Inflammatory macrophage treated with lipopolysaccharide for 1 hour (primary cell): ENCODE measurements around the gene SMIM14.
A peak's percentile ranks its signal among the peaks of the same experiment; 100 is the strongest.
"Not testable (repeated sequence)": the region's sequence is repeated elsewhere in the genome, so short reads cannot be mapped to it uniquely, and the experiment has no call there.

Source experiments
- DNase-seq, 2 donors: peaks; one replicate each; pipeline ENCODE4 v3.0.0-alpha.2; 2020 to 2022

The SMIM14 gene

GRCh38 chr4:39642885-39643552, 4.4 kb upstream of the SMIM14 start:
- no peak for DNase-seq

GRCh38 chr4:39641451-39641850, 2.8 kb upstream of the SMIM14 start:
- DNase-seq: no peak

- DNase-seq: peak; percentile 34 to 47
Observed at GRCh38 chr4:39637586-39638353, 895 bp downstream of the SMIM14 start.

GRCh38 chr4:39637221-39637585, 1.5 kb downstream of the SMIM14 start:
- no peak for DNase-seq

GRCh38 chr4:39636531-39637184, 2.0 kb downstream of the SMIM14 start:
- peak; percentile 34 to 70 for DNase-seq

GRCh38 chr4:39635023-39635422, 3.6 kb downstream of the SMIM14 start:
- DNase-seq: no peak

GRCh38 chr4:39631700-39632079, 7.0 kb downstream of the SMIM14 start:
- DNase-seq: no peak

GRCh38 chr4:39627413-39627812, 11.3 kb downstream of the SMIM14 start:
- no peak for DNase-seq

GRCh38 chr4:39626913-39627312, 11.8 kb downstream of the SMIM14 start:
- no peak for DNase-seq

- peak; percentile 61 to 75 for DNase-seq
Observed at GRCh38 chr4:39626261-39626660, 12.4 kb downstream of the SMIM14 start.

GRCh38 chr4:39621582-39621981, 17.1 kb downstream of the SMIM14 start:
- DNase-seq: peak in 1 of 2 donors; percentile 58

- no peak for DNase-seq
Observed at GRCh38 chr4:39620551-39621313, 17.9 kb downstream of the SMIM14 start.

- DNase-seq: no peak
Observed at GRCh38 chr4:39617534-39617933, 21.1 kb downstream of the SMIM14 start.

- DNase-seq: no peak
Observed at GRCh38 chr4:39616651-39617050, 22.0 kb downstream of the SMIM14 start.

- DNase-seq: not testable (repeated sequence)
Observed at GRCh38 chr4:39616112-39616511, 22.6 kb downstream of the SMIM14 start.

- no peak for DNase-seq
Observed at GRCh38 chr4:39614487-39615162, 24.0 kb downstream of the SMIM14 start.

- DNase-seq: no peak
Observed at GRCh38 chr4:39613093-39613656, 25.5 kb downstream of the SMIM14 start.

GRCh38 chr4:39609454-39609931, 29.2 kb downstream of the SMIM14 start:
- DNase-seq: peak; percentile 48 to 70

GRCh38 chr4:39608451-39608850, 30.2 kb downstream of the SMIM14 start:
- peak; percentile 43 to 58 for DNase-seq

- no peak for DNase-seq
Observed at GRCh38 chr4:39606747-39607146, 31.9 kb downstream of the SMIM14 start.

- DNase-seq: no peak
Observed at GRCh38 chr4:39597695-39598381, 40.8 kb downstream of the SMIM14 start.
